Endothelial cell of umbilical vein (primary cell): ENCODE data around the gene MMP11. TPM values are rescaled to one million over a fixed set of nuclear protein-coding genes. Genes with fewer than 3 reads are reported as not detected.

Experiments used
- BruUV-seq: library from RNA; stranded (reverse); fragments of 400-500 nt; replicated peaks from 2 replicates; lab custom pipeline; 2021; lab: Mats Ljungman, UMichigan
- CTCF ChIA-PET: fragments of 300-600, 350-600 bp; sonication (Branson Sonifier 250); formaldehyde crosslinking; loops from one replicate; lab custom pipeline; 2021; ENCODE audit warnings: antibody characterized with exemption, inconsistent platforms; lab: Charles Lee
- POLR2A ChIA-PET: fragments of 300-600, 350-600 bp; sonication (Branson Sonifier 250); formaldehyde crosslinking; loops from one replicate; lab custom pipeline; 2021; ENCODE audit warnings: antibody characterized with exemption, inconsistent platforms; lab: Charles Lee
- DNase-seq: peaks from one replicate; pipeline ENCODE4 v3.0.0-alpha.2; 2011; ENCODE audit warnings: low read depth, low spot score
- FAIRE-seq: peaks from 2 replicates; lab custom pipeline; 2011; peaks lifted over from hg19 to GRCh38; lab: Jason Lieb, UNC
- H2AFZ ChIP-seq: 2 replicates; pipeline ENCODE4 v1.6.0; 2012; ENCODE audit warnings: low read depth, low read length, control low read depth, inconsistent platforms
- H3K27ac ChIP-seq: 2 replicates; pipeline ENCODE4 v1.5.1; 2011; ENCODE audit warnings: low read depth, mild to moderate bottlenecking, control low read depth, low read length, moderate library complexity; ENCODE audit not compliant: insufficient read depth
- H3K27me3 ChIP-seq, 2 experiments: 2 replicates each; pipeline versions ENCODE4 v1.6.0 to v1.6.1; 2011; ENCODE audit warnings: low read length in 2 of 2, mixed read lengths in 1 of 2; ENCODE audit not compliant: control insufficient read depth in 2 of 2, insufficient read depth in 2 of 2
- H3K36me3 ChIP-seq, 2 experiments: 2 replicates in 1 of 2; 3 replicates in 1 of 2; pipeline ENCODE4 v1.5.1; 2011; ENCODE audit warnings: low read length in 2 of 2, mild to moderate bottlenecking in 1 of 2, moderate library complexity in 1 of 2; ENCODE audit not compliant: control insufficient read depth in 2 of 2, insufficient read depth in 2 of 2; ENCODE audit errors: extremely low read depth in 1 of 2
- H3K4me1 ChIP-seq: 3 replicates; pipeline ENCODE4 v1.5.1; 2011; ENCODE audit warnings: mild to moderate bottlenecking, low read length; ENCODE audit not compliant: control insufficient read depth, insufficient read depth; ENCODE audit errors: extremely low read depth
- H3K4me2 ChIP-seq: 2 replicates; pipeline ENCODE4 v1.6.1; 2011; ENCODE audit warnings: low read length, control low read depth, mixed read lengths; ENCODE audit not compliant: insufficient read depth
- H3K4me3 ChIP-seq, 3 experiments: fragments of 200-600 bp in 1 of 3; sonication (generic), shearing (Covaris generic) in 1 of 3; replicated peaks in 1 of 3; 2 replicates each; pipeline ENCODE4 v1.5.1; 2011 to 2016; ENCODE audit warnings: control low read depth in 3 of 3, low read length in 3 of 3, mild to moderate bottlenecking in 2 of 3, inconsistent platforms in 1 of 3, low read depth in 1 of 3, moderate library complexity in 1 of 3; ENCODE audit not compliant: insufficient read depth in 1 of 3
- H3K79me2 ChIP-seq: 2 replicates; pipeline ENCODE4 v1.6.0; 2012; ENCODE audit warnings: low read length, inconsistent platforms; ENCODE audit not compliant: control insufficient read depth, insufficient read depth
- H3K9ac ChIP-seq: replicated peaks from 2 replicates; pipeline ENCODE3; 2011; ENCODE audit warnings: low read length, control low read depth; ENCODE audit not compliant: insufficient read depth; ENCODE audit errors: extremely low read depth
- H3K9me1 ChIP-seq: replicated peaks from 3 replicates; pipeline ENCODE4 v1.6.0; 2011; ENCODE audit warnings: mild to moderate bottlenecking, low read length; ENCODE audit not compliant: control insufficient read depth, insufficient read depth; ENCODE audit errors: extremely low read depth
- H3K9me3 ChIP-seq: replicated peaks from 2 replicates; pipeline ENCODE4 v1.5.1; 2012; ENCODE audit warnings: low read length, inconsistent platforms; ENCODE audit not compliant: control insufficient read depth, insufficient read depth
- H4K20me1 ChIP-seq: replicated peaks from 2 replicates; pipeline ENCODE3; 2011; ENCODE audit warnings: mild to moderate bottlenecking, low read length; ENCODE audit not compliant: control insufficient read depth, insufficient read depth; ENCODE audit errors: extremely low read depth
- EZH2 ChIP-seq: IDR thresholded peaks from 2 replicates; pipeline ENCODE4 v1.6.1; 2012; ENCODE audit warnings: borderline replicate concordance, low read depth, mild to moderate bottlenecking, moderate library complexity, low read length, inconsistent platforms; ENCODE audit not compliant: severe bottlenecking
- FOS ChIP-seq: IDR thresholded peaks from 2 replicates; pipeline ENCODE4 v1.6.1; 2011; ENCODE audit warnings: mild to moderate bottlenecking, low read length, moderate library complexity, borderline replicate concordance; ENCODE audit not compliant: insufficient read depth
- GATA2 ChIP-seq: IDR thresholded peaks from 2 replicates; pipeline ENCODE4 v1.7.0; 2011; ENCODE audit warnings: low read depth, mild to moderate bottlenecking, moderate library complexity, mixed read lengths, low read length; ENCODE audit not compliant: insufficient read length, insufficient read depth
- JUN ChIP-seq: IDR thresholded peaks from 2 replicates; pipeline ENCODE4 v1.6.1; 2011; ENCODE audit warnings: borderline replicate concordance, low read depth; ENCODE audit not compliant: insufficient read length, insufficient read depth
- MYC ChIP-seq: IDR thresholded peaks from one replicate; pipeline ENCODE4 v1.6.1; 2011; ENCODE audit warnings: mild to moderate bottlenecking, low read depth, low read length
- POLR2A ChIP-seq: IDR thresholded peaks from 2 replicates; pipeline ENCODE4 v1.6.1; 2012; ENCODE audit warnings: low read depth, mild to moderate bottlenecking, control low read depth, low read length
- POLR2AphosphoS5 ChIP-seq: IDR thresholded peaks from 2 replicates; pipeline ENCODE4 v1.6.1; 2012; ENCODE audit warnings: low read depth, mild to moderate bottlenecking, control low read depth, low read length, moderate library complexity; ENCODE audit not compliant: insufficient read depth
- dilution Hi-C: fragments of 300-500 bp; cut with MboI; formaldehyde crosslinking; loops from one replicate; pipeline ENCODE4 v1.15.0; 2019; ENCODE audit warnings: low sequenced_read_pairs; ENCODE audit not compliant: extremely low pct_ligation_motif_present
- intact Hi-C: fragments of 100-400 bp; cut with micrococcal nuclease; formaldehyde crosslinking; loops from one replicate; pipeline ENCODE4 v1.10.0; 2022
- polyA plus RNA-seq, 4 experiments: library from polyadenylated mRNA; depleted of rRNA in 3 of 4; stranded (reverse) in 3 of 4; unstranded in 1 of 4; fragments of >200 nt; gene quantifications; 2 replicates each; pipeline versions ENCODE4 v1.2.1 to v1.2.3, GENCODE V29; 2011 to 2012; ENCODE audit warnings: missing spikeins in 1 of 4
- total RNA-seq: library from RNA; stranded (reverse); gene quantifications from 2 replicates; pipeline ENCODE4 v1.2.3, GENCODE V29; 2021
- TF ChIP-seq, protein P1 (sequence below), 2 donors: IDR thresholded peaks; 1 replicate in 1 of 2; 2 replicates in 1 of 2; pipeline ENCODE4 v1.5.1; 2011; ENCODE audit warnings: low read length in 2 of 2, mild to moderate bottlenecking in 2 of 2, moderate library complexity in 2 of 2, control low read depth in 1 of 2, inconsistent platforms in 1 of 2, low read depth in 1 of 2; ENCODE audit not compliant: insufficient read depth in 1 of 2; ENCODE audit errors: extremely low read depth in 1 of 2
- TF ChIP-seq, protein P2 (sequence below): IDR thresholded peaks from 2 replicates; pipeline ENCODE4 v1.6.1; 2011; ENCODE audit not compliant: insufficient read depth, insufficient read length

MMP11 gene
- total and polyA plus RNA-seq, 2 donors (not counting 3 experiments of a cell fraction or from before 2014, with no cell fraction given) = 10.3 to 16.9 TPM

DNA sequence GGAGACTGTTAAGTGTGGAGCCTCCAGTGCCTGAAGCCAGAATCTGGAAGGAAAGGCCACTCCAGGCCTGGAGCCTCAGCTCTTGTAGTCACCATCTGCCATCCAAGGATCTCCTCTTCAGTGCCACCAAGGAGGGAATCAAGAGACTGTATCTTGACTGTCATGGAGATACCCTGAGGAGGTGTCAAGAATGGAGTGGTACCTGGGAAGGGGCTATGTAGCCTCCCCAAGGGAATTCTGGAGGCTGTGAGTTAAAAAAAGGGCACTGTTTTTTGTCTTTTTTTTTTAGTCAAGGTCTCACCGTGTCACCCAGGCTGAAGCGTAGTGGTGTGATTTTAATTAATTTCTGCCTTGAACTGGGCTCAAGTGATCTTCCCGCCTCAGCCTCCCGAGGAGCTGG, 13.1 kb upstream of the MMP11 start:
- Histone ChIP-seq H4K20me1 (no peaks in the 10 kb centered on the region), H2AFZ (no peak overlapping the region), H3K9me1 (no peaks in the 10 kb centered on the region), H3K4me2 (no peak overlapping the region), H3K9me3 (no peaks in the 10 kb centered on the region), H3K4me1 (peaks cover 12% of the 10 kb centered on the region), H3K27me3 (no peaks in the 10 kb centered on the region), H3K4me3 (no peak overlapping the region), H3K9ac (no peak overlapping the region), H3K36me3 (no peaks in the 10 kb centered on the region), H3K79me2 (no peaks in the 10 kb centered on the region), H3K27ac (no peak overlapping the region)
- dilution Hi-C loops = no loop called here
- intact Hi-C loops = no loop called here
- CTCF ChIA-PET = interaction anchor here (1.4 kb wide), 1 partner anchor 11 kb away, joined by 4 read pairs; no protein-coding TSS in a partner anchor
- no TSS peak for BruUV-seq
- FAIRE-seq (no peak), DNase-seq (no peak)
- TF ChIP-seq EZH2 = no peak
- TF ChIP-seq, protein P1, sequence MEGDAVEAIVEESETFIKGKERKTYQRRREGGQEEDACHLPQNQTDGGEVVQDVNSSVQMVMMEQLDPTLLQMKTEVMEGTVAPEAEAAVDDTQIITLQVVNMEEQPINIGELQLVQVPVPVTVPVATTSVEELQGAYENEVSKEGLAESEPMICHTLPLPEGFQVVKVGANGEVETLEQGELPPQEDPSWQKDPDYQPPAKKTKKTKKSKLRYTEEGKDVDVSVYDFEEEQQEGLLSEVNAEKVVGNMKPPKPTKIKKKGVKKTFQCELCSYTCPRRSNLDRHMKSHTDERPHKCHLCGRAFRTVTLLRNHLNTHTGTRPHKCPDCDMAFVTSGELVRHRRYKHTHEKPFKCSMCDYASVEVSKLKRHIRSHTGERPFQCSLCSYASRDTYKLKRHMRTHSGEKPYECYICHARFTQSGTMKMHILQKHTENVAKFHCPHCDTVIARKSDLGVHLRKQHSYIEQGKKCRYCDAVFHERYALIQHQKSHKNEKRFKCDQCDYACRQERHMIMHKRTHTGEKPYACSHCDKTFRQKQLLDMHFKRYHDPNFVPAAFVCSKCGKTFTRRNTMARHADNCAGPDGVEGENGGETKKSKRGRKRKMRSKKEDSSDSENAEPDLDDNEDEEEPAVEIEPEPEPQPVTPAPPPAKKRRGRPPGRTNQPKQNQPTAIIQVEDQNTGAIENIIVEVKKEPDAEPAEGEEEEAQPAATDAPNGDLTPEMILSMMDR (IDR thresholded peaks at IDR 0.05; ENCODE audit: extremely low read depth in 1 of 2, insufficient read depth in 1 of 2, low read depth in 1 of 2, low read length in 2 of 2) = no peak
- TF ChIP-seq GATA2 = no peak
- no peak for TF ChIP-seq POLR2A
- TF ChIP-seq, protein P2, sequence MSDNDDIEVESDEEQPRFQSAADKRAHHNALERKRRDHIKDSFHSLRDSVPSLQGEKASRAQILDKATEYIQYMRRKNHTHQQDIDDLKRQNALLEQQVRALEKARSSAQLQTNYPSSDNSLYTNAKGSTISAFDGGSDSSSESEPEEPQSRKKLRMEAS = no peak
- TF ChIP-seq POLR2AphosphoS5 = no peak
- TF ChIP-seq JUN = no peak
- TF ChIP-seq MYC = no peak
- TF ChIP-seq FOS = no peak
- POLR2A ChIA-PET = no interaction called here
